ENCODE results near the gene FYN. TPM values are rescaled to one million over a fixed set of nuclear protein-coding genes. Genes with fewer than 3 reads are reported as not detected.

FYN gene
- total and polyA plus RNA-seq, 2 of the 13 experiments (the other 11 are each of a cell fraction or from before 2014, with no cell fraction given), result 15.5 to 24.6 TPM

DNA sequence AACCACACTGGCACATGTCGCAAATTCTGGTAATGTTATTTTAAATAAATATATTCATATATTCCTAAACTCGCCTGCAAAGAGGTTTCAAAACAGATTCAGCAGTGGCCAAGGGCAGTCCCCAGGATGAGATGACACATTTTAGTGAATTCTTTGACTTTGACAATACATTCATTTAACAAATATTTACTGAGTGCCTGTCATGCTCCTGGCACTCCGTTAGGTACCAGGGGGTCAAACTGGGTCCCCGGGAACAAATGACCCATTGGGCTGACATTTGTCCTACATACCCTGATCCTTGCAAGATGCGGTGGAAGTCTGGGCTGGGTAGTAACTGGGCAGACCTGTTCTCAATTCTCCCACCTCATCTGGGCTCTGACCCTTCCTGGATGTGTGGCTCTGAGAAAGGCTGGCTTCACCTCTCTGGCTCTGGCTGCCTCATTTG, 74.9 kb downstream of the FYN start (continued):
- TF ChIP-seq ZFP62 (CRISPR knock-in tag; IDR thresholded peaks at IDR 0.05) (no peak), CCAR2 (optimal IDR thresholded peaks at IDR 0.05; ENCODE audit: low read depth, low read length) (no peak), ZBTB3 (CRISPR knock-in tag; IDR thresholded peaks at IDR 0.05; ENCODE audit: borderline replicate concordance, low read depth) (no peak), DPF2 (CRISPR knock-in tag; IDR thresholded peaks at IDR 0.05; ENCODE audit: borderline replicate concordance, low read depth) (no peak), THAP11 (CRISPR knock-in tag; IDR thresholded peaks at IDR 0.05) (no peak), PHF5A (CRISPR knock-in tag; IDR thresholded peaks at IDR 0.05; ENCODE audit: low read depth, unreplicated experiment) (no peak), ZNF329 (CRISPR knock-in tag; IDR thresholded peaks at IDR 0.05; ENCODE audit: low read depth) (no peak), RORA (CRISPR knock-in tag; IDR thresholded peaks at IDR 0.05) (no peak), ZFP36L2 (CRISPR knock-in tag; IDR thresholded peaks at IDR 0.05) (no peak), CENPX (CRISPR knock-in tag; IDR thresholded peaks at IDR 0.05) (no peak), ZNF660 (CRISPR knock-in tag; IDR thresholded peaks at IDR 0.05; ENCODE audit: borderline replicate concordance, low read depth) (no peak), ZNF44 (CRISPR knock-in tag; IDR thresholded peaks at IDR 0.05) (no peak)
- TF ChIP-seq, protein P1, sequence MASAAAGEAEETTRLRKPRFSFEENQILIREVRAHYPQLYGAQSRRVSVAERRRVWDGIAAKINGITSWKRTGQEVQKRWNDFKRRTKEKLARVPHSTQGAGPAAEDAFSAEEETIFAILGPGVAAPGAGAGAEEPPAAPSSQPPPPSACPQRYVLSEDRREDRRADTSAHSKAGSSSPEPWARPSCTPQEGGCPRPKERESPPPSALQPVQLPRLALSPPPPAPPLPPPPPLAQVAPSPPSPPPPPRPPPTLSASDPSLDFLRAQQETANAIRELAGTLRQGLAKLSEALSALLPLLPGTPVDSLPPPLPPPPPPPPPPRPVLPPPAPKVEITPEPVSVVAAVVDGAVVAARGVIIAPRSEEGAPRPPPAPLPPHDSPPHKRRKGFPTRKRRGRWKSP (CRISPR knock-in tag; IDR thresholded peaks at IDR 0.05), result no peak
- TF ChIP-seq, protein P2, sequence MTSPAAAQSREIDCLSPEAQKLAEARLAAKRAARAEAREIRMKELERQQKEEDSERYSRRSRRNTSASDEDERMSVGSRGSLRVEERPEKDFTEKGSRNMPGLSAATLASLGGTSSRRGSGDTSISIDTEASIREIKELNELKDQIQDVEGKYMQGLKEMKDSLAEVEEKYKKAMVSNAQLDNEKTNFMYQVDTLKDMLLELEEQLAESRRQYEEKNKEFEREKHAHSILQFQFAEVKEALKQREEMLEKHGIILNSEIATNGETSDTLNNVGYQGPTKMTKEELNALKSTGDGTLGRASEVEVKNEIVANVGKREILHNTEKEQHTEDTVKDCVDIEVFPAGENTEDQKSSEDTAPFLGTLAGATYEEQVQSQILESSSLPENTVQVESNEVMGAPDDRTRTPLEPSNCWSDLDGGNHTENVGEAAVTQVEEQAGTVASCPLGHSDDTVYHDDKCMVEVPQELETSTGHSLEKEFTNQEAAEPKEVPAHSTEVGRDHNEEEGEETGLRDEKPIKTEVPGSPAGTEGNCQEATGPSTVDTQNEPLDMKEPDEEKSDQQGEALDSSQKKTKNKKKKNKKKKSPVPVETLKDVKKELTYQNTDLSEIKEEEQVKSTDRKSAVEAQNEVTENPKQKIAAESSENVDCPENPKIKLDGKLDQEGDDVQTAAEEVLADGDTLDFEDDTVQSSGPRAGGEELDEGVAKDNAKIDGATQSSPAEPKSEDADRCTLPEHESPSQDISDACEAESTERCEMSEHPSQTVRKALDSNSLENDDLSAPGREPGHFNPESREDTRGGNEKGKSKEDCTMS (CRISPR knock-in tag; conservative IDR thresholded peaks at IDR 0.05), result no peak
- TF ChIP-seq, protein P3, sequence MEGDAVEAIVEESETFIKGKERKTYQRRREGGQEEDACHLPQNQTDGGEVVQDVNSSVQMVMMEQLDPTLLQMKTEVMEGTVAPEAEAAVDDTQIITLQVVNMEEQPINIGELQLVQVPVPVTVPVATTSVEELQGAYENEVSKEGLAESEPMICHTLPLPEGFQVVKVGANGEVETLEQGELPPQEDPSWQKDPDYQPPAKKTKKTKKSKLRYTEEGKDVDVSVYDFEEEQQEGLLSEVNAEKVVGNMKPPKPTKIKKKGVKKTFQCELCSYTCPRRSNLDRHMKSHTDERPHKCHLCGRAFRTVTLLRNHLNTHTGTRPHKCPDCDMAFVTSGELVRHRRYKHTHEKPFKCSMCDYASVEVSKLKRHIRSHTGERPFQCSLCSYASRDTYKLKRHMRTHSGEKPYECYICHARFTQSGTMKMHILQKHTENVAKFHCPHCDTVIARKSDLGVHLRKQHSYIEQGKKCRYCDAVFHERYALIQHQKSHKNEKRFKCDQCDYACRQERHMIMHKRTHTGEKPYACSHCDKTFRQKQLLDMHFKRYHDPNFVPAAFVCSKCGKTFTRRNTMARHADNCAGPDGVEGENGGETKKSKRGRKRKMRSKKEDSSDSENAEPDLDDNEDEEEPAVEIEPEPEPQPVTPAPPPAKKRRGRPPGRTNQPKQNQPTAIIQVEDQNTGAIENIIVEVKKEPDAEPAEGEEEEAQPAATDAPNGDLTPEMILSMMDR (CRISPR knock-in tag; IDR thresholded peaks at IDR 0.05), result no peak

All from HepG2 (cell line).